OCI-LY1 (cell line): ENCODE measurements around the gene CD300LB.

Source experiments
- H2AFZ ChIP-seq: fragments of 200-600 bp; sonication (generic), shearing (Covaris generic); 2 replicates; pipeline ENCODE4 v1.6.0; 2014; ENCODE audit warnings: antibody characterized with exemption, mild to moderate bottlenecking, low read length
- H3F3A ChIP-seq: fragments of 200-600 bp; sonication (generic), shearing (Covaris generic); 2 replicates; pipeline ENCODE4 v1.6.0; 2014; ENCODE audit warnings: mild to moderate bottlenecking, antibody characterized with exemption, low read length, moderate library complexity; ENCODE audit not compliant: insufficient read depth
- H3K27ac ChIP-seq: fragments of 200-600 bp; sonication (generic); 2 replicates; pipeline ENCODE4 v1.5.1; 2014; ENCODE audit warnings: low read length, mixed run types, mild to moderate bottlenecking, low read depth; ENCODE audit not compliant: poor library complexity, severe bottlenecking
- H3K27me3 ChIP-seq: fragments of 200-600 bp; sonication (generic); 2 replicates; pipeline ENCODE4 v1.6.0; 2014; ENCODE audit warnings: antibody characterized with exemption, mild to moderate bottlenecking, low read length, moderate library complexity; ENCODE audit not compliant: insufficient read depth
- H3K36me3 ChIP-seq: fragments of 200-600 bp; sonication (generic); 2 replicates; pipeline ENCODE4 v1.6.1; 2014; ENCODE audit warnings: mild to moderate bottlenecking, antibody characterized with exemption, low read length, moderate library complexity, mixed read lengths; ENCODE audit not compliant: insufficient read depth
- H3K4me1 ChIP-seq: fragments of 200-600 bp; sonication (generic); 2 replicates; pipeline ENCODE4 v1.5.1; 2014; ENCODE audit warnings: mild to moderate bottlenecking, low read length, moderate library complexity; ENCODE audit not compliant: insufficient read depth, severe bottlenecking
- H3K4me2 ChIP-seq: fragments of 200-600 bp; sonication (generic), shearing (Covaris generic); 2 replicates; pipeline ENCODE4 v1.6.1; 2014; ENCODE audit warnings: low read length
- H3K4me3 ChIP-seq: fragments of 200-600 bp; sonication (generic); 2 replicates; pipeline ENCODE4 v1.5.1; 2014; ENCODE audit warnings: low read length, low read depth, mild to moderate bottlenecking, mixed read lengths; ENCODE audit not compliant: poor library complexity, severe bottlenecking
- H3K79me2 ChIP-seq: fragments of 200-600 bp; shearing (Covaris generic); 2 replicates; pipeline ENCODE4 v1.6.1; 2016; ENCODE audit warnings: mixed run types, low read length, mixed read lengths; ENCODE audit not compliant: insufficient read depth
- H3K9ac ChIP-seq: fragments of 200-600 bp; sonication (generic), shearing (Covaris generic); 2 replicates; pipeline ENCODE4 v1.6.1; 2014; ENCODE audit warnings: mild to moderate bottlenecking, low read length, mixed read lengths
- H3K9me2 ChIP-seq: fragments of 200-600 bp; sonication (generic), shearing (Covaris generic); 2 replicates; pipeline ENCODE4 v1.6.1; 2014; ENCODE audit warnings: low read depth, mild to moderate bottlenecking, low read length, mixed read lengths
- H3K9me3 ChIP-seq: fragments of 200-600 bp; shearing (Covaris generic); 2 replicates; pipeline ENCODE4 v1.6.1; 2014; ENCODE audit warnings: low read length, mixed read lengths
- H4K20me1 ChIP-seq: fragments of 200-600 bp; sonication (generic), shearing (Covaris generic); 2 replicates; pipeline ENCODE4 v1.6.0; 2016; ENCODE audit warnings: mild to moderate bottlenecking, low read length; ENCODE audit not compliant: insufficient read depth
- CTCF ChIP-seq: fragments of 200-600 bp; sonication (generic), shearing (Covaris generic); IDR thresholded peaks from 2 replicates; pipeline ENCODE4 v1.5.1; 2017; ENCODE audit warnings: mild to moderate bottlenecking, antibody characterized with exemption, low read length, moderate library complexity, mixed read lengths
- EZH2 ChIP-seq: fragments of 200-600 bp; sonication (generic), shearing (Covaris generic); IDR thresholded peaks from 2 replicates; pipeline ENCODE4 v1.8.0; 2017; ENCODE audit warnings: borderline replicate concordance, mixed run types, mild to moderate bottlenecking, antibody characterized with exemption, low read length, moderate library complexity, mixed read lengths

The CD300LB gene

GRCh38 chr17:74485022-74485743, 46.1 kb downstream of the CD300LB start:
- Histone ChIP-seq H2AFZ (no peak overlapping the region), H3F3A (no peaks in the 10 kb centered on the region), H4K20me1 (no peaks in the 10 kb centered on the region), H3K27ac (no peak overlapping the region), H3K4me1 (no peaks in the 10 kb centered on the region), H3K9ac (no peak overlapping the region), H3K4me3 (no peak overlapping the region), H3K4me2 (no peak overlapping the region), H3K36me3 (no peaks in the 10 kb centered on the region), H3K9me3 (no peaks in the 10 kb centered on the region), H3K79me2 (no peaks in the 10 kb centered on the region), H3K27me3 (0 out of 2 replicates have a peak, but pooled peaks cover 4% of the 10 kb centered on the region), H3K9me2 (no peaks in the 10 kb centered on the region)
- TF ChIP-seq CTCF (no peak), EZH2 (no peak)

- Histone ChIP-seq H3K9ac (no peak overlapping the region), H3K36me3 (no peaks in the 10 kb centered on the region), H3K4me2 (no peak overlapping the region), H3K79me2 (no peaks in the 10 kb centered on the region), H3F3A (no peaks in the 10 kb centered on the region), H3K9me3 (no peaks in the 10 kb centered on the region), H3K9me2 (no peaks in the 10 kb centered on the region), H3K27me3 (0 out of 2 replicates have a peak, but pooled peaks cover 4% of the 10 kb centered on the region), H3K27ac (no peak overlapping the region), H3K4me1 (no peaks in the 10 kb centered on the region), H4K20me1 (no peaks in the 10 kb centered on the region), H3K4me3 (no peak overlapping the region), H2AFZ (no peak overlapping the region)
- TF ChIP-seq EZH2, result no peak
- TF ChIP-seq CTCF, result no peak
Observed at GRCh38 chr17:74484066-74484465, 47.2 kb downstream of the CD300LB start.

GRCh38 chr17:74481621-74482020, 49.7 kb downstream of the CD300LB start:
- no peak overlapping the region for H3K9ac ChIP-seq
- H3F3A ChIP-seq, result no peaks in the 10 kb centered on the region
- H3K4me2 ChIP-seq, result no peak overlapping the region
- no peaks in the 10 kb centered on the region for H3K4me1 ChIP-seq
- H3K79me2 ChIP-seq, result no peaks in the 10 kb centered on the region
- H3K4me3 ChIP-seq, result no peak overlapping the region
- H3K27me3 ChIP-seq, result 0 out of 2 replicates have a peak, but pooled peaks cover 4% of the 10 kb centered on the region
- H3K9me2 ChIP-seq, result no peaks in the 10 kb centered on the region
- H2AFZ ChIP-seq, result no peak overlapping the region
- no peaks in the 10 kb centered on the region for H3K36me3 ChIP-seq
- H4K20me1 ChIP-seq, result no peaks in the 10 kb centered on the region
- H3K27ac ChIP-seq, result no peak overlapping the region
- TF ChIP-seq CTCF, result no peak
- TF ChIP-seq EZH2, result no peak
- no peaks in the 10 kb centered on the region for H3K9me3 ChIP-seq
